NCI-H446 treated with DMSO at 0.1 percent for 48 hours (cell line): ENCODE results near the gene MAGI1.
"Not testable (repeated sequence)": the region's sequence is repeated elsewhere in the genome, so short reads cannot be mapped to it uniquely, and the experiment has no call there.

Source experiments
- DNase-seq: peaks from one replicate; lab custom pipeline; 2025; lab: John Stamatoyannopoulos, UW

Gene MAGI1

DNA sequence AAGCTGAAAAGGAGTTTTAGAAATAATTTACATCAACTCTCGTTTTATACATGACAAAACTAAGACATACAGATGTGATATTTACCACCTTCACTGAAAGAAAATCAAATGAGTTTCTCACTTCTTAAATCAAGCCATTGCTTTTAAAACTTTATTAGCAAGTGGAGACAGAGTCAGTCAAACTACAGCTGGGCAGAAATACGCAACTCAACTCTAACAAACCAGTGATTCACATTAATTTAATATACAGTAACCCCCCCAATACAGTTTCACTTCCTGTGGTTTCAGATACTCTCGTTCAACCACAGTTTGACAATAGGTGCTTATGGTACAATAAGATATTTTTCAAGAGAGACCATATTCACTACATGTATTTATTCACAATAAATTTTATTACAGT lies 477.1 kb downstream of the MAGI1 start:
- no peak for DNase-seq

DNA sequence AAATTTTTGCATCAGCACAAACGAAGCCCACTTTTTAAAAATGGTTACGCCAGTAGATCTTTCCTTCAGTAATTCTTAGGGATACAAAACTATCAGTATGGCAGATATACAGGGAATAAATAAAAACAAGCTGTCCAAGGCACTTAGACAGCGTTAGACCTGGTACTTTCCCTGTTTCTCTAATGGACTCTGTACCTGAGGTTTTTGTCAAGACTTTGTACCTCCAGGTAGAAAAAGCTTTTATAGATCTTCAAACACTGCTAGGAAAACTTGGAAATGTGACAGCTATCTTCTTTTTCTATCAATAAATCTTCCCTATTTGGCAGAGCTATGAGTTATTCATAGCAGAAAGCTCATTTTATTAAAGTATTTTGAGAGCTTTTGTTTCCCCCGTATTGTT lies 477.8 kb downstream of the MAGI1 start:
- no peak for DNase-seq

DNA sequence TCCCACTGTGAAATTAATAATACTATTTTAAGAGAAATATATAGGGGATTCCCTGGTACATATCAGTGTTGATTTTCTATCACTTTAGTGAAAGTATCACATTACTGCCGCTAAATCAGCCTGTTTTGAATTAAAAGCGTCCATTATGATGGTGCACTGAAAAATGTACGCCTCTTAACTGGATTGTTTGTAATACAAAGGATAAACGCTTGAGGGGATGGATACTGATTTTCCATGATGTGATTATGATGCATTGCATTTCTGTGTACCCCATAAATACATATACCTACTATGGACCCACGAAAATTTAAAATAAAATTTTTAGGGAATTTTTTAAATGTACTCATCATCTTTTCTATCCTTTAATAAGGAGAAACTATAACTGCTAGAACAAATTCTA lies 478.6 kb downstream of the MAGI1 start:
- no peak for DNase-seq

DNA sequence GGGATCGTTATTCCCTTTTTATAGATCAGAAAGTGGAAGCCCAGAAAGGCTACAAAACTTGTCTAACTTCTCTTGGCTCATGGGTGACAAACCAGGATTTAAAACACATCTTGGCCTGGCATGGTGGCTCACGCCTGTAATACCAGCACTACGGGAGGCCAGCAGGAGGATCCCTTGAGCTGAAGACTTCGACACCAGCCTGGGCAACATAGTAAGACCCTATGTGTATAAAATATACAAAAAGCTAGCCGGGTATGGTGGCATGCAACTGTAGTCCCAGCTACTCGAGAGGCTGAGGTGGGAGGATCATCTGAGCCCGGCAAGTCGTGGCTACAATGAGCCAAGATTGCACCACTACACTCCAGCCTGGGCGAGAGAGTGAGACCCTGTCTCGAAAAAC lies 479.1 kb downstream of the MAGI1 start:
- no peak for DNase-seq

DNA sequence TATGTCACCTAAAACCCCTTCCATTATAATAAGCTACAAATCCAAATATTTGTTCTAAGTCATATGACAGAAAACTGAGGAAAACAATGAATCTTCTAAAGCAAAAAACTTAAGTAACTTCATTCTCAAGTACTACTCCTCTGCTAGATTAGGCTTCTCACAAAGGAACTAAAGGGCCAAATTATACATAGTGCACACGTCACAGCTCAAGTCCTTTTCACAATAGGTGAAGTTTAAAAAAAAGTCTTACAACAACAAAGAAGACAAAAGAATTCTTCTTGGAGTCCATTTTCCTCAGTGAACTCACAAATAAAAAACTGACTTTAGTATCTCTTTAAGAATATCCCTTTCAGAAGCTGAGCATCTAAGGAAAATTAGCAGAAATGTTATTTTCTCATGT lies 479.9 kb downstream of the MAGI1 start:
- DNase-seq, result no peak

DNA sequence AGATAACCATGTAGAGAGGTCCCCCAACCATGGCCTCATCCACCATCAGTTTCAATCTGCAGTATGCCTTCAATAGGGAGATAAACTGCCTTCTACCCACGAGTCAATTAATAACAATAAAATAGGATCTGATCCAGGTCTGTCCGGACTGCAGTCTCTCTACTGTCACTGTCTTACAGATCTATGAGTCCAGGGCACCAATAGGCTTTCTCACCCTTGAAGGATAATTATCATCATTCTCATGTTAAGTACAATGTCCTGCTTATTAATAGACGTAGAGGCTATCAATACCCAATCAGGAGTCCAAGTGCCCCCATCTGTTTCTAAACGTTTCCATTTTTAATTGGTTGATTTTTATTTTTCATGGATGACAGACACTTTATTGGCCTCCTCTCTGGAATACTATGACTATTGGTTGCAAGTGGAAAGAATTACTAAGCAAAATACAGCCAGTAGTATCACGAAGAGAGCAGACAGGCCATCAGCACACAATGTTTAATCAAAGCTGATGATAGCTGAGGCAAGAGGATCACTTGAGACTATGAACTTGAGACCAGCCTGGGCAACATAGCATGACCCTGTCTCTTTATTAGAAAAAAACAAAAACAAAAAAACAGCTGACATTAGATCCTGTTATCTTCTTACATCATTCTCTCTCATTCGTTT lies 480.7 kb downstream of the MAGI1 start:
- no peak for DNase-seq

DNA sequence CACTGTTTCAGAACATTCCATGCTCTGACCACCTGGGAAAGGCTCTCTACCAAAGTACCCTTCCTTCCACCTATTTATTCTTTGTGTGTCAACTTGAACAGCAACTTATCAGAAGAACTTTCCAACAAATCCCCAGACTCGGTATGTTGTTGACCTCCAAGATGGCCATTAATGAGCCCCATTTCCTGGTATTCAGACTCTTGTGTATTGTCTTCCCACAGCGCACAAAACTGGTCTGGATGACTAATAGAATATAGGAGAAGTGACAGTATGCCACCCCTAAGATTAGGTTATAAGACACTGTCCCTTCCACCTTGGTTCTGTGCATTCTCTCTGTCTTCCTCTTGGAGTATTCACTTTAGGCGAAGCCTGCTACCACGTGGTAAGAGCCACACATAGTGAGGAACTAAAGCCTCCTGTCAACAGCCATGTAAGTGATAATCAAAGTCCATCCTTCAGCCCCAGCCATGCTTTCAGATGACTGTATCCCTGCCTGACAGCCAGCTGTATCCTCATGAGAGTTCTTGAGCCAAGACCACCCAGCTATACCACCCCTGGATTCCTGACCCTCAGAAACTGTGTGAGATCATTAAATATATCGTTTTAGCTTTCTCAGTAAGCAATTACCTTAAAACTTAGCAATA lies 481.7 kb downstream of the MAGI1 start:
- DNase-seq, result no peak

DNA sequence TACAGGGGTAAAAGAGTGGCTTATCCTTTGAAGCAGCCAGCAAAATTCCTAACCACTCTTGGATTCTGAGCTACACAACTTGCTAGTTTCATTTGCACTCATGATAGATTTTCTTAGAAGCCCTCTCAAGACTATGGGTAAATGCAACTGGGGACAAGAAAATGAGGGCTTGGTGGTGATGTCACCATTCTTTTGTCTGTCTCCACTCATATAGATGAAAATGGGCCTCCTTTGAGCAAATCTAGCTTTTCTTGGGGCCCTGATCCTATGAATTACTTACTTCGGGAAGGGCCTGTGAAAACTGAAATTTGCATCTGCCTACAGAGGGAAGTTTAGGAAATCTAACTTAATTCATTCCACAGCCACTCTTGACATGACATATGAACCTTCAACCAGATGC lies 486.3 kb downstream of the MAGI1 start:
- DNase-seq, result no peak

DNA sequence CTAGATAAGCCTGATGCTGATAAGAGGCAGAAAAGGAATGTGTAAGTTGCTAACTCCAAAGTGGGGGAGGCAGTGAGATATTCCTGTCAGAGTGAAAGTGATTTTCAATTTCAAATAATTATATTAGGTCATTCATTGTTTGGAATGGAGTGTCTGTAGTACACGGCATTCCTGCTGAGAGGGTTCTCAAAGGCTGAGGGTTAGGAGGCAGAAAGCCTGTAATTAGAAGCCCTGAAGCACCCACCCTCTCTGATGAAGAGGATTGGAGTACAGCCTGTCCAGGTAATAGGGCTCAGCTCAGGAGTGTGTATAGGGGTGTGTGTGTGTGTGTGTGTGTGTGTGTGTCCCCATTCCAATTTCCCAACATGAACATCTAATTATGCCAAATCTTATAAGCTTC lies 486.8 kb downstream of the MAGI1 start:
- DNase-seq, result no peak

DNA sequence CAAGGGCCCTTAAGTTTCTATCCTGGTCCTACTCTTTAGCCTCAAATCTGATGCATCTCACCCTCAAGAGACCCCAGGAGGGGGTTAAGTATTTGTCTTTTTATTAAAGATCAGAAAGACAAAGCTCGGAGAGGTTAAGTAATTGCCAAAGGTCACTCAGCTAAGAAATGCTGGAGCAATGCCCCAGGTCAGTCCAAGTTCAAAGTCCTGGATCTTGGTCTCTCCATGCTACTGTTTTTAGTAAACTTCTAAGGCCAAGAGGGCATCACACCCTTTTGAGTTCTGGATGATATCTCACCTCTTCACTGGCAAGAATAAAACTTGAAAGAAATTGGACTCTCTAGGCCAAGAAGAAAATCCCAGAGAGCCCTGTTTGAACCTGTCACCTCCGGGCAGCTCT lies 488.6 kb downstream of the MAGI1 start:
- DNase-seq, result no peak

DNA sequence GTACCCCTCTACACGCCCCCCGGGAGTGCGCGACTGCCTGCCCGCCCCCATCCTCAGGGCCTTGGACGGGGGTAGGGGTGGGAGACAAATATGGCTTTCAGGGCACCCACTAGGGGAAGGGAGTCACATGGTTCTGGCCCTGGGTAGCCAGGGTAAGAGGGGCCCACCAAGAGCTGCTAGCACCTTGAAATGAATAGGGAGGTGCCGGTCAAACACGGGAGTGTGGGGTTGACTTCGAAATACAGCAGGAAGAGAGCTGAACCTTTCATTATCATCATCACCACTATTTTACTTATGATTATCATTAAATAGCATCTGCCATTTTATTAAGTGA lies 489.1 kb downstream of the MAGI1 start:
- no peak for DNase-seq

DNA sequence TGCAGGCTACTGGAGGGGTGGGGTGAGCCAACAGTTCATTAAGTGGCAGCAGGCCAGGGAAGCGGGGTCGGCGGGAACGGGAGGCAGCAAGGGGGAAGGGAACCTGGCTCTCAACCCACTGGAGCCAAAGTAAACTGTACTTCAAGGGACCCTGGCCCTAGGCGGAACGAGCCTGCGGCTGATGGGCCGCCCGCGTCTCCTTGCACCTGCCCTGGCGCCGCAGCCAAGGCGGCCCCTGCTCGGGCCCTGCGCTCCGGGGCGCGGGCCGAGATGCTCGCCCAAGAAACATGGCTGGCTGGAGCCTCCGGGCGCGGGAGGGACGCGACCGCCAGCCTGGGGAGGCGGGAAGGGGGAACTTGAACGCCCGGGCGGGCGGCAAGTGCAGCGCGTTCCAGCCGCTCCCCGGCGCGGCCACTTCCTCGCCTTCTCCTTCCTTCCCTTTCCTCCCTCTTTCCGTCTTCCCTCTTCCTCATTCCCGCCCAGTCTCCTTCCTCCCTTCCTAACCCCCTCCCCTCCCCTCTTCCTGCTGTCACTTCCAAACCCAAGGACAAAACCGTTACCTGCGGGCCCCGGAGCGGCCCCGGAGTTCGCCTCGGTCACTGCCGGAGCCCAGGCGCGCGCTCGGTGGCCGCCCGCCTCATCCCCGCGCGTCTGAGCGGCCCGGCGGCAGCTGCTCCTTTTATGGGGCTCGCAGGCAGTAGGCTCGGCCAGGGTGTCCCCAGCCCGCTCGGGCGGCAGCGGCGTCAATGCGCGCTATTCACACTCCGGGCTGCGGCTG lies 489.7 kb downstream of the MAGI1 start:
- DNase-seq, result no peak

DNA sequence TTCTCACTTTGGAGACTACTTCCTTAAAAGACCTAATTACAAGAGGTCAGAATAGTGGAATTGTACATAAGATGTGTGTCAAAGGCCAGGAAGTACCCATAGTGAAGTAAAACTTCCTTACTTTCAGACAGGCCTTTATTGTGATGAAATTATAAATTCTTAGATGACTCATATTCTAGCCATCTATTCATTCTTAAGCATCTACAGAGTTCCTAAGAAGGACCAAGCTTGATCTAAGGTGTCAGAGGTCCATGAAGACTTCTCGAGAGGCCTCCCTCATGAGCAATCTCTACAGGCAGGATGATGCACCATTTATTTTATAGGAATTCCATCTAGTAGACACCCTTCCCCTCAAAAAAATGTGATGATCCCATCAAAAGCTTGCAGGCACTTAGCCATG lies 493.3 kb downstream of the MAGI1 start:
- no peak for DNase-seq

DNA sequence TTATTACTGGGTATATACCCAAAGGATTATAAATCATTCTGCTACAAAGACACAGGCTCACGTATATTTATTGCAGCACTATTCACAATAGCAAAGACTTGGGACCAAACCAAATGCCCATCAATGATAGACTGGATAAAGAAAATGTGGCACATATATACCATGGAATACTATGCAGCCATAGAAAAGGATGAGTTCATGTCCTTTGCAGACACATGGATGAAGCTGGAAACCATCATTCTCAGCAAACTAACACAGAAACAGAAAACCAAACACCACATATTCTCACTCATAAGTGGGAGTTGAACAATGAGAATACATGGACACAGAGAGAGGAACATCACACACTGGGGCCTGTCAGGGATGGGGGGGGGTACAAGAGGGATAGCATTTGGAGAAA lies 495.3 kb downstream of the MAGI1 start:
- not testable (repeated sequence) for DNase-seq

DNA sequence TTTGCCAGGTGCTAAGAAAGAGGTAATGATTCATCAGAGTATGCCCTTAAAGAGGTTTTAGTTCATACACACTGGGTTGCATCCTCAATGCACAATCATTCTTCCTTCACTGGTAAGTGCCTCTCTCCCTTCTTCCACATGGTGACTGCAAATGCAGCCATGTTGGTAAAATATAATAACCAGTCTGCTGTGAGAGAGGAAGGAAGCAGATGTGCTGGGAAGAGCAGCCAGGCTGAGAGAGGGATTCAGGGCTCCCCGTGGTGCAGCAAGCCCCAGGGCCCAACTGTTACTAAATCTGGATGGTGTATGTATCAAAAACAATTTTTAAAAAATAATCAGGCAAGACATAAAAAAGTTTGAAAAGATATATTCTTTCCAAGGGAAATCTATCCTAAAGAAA lies 498.1 kb downstream of the MAGI1 start:
- DNase-seq, result peak; percentile 10

DNA sequence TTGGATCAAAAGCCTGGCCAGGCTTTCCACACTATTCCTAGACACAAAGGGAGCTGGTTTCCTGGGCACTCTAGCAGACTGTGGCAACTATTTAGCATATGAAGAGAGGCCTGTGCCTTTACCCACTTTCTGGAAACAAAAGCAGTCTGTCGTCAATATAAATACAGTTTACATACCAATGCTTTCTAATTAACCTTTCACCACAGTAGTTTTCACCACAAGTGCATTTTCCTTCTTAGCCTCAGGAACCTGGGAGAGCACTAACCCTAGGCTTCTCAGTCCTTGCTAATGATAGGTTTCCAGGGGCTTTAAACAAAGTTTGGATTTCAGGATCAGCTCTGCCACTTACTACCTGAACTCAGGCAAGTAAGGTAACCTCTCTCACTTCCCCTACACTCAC lies 499.1 kb downstream of the MAGI1 start:
- no peak for DNase-seq

DNA sequence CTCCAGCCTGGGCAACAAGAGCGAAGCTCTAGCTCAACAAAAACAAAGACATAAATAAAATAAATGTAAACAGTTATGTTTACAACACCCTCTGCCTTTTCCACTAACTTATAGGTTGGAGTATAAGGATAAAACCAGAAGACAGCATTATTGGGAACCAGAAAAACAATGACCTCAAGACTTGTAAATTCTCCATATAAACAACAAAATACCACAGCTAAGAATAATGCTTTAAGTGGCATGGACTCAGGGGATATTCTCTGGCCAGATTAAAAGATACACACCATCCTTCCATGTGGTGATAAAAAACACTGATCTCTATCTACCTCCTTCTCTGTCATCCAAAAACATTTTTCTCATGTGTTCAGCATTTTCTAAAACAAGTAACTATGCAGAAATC lies 500.6 kb downstream of the MAGI1 start:
- no peak for DNase-seq

DNA sequence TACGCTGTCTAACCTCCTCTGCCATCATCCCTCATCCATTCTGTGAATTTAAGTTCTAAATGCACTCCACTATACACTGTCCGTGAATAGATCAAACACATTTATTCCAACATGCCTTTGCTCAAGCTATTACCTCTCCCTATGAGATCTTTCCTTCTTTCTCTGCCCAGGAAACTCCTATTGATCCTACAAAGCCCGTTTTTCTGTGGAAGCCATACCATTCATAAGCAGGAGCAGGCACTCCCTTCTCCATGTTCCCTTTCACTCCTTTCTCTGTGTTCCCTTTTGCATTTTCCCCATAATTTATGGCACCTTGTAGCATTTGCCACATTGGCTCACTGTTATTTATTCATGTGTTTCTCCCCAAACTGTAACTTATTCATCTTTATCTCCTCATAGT lies 501.6 kb downstream of the MAGI1 start:
- DNase-seq, result no peak

DNA sequence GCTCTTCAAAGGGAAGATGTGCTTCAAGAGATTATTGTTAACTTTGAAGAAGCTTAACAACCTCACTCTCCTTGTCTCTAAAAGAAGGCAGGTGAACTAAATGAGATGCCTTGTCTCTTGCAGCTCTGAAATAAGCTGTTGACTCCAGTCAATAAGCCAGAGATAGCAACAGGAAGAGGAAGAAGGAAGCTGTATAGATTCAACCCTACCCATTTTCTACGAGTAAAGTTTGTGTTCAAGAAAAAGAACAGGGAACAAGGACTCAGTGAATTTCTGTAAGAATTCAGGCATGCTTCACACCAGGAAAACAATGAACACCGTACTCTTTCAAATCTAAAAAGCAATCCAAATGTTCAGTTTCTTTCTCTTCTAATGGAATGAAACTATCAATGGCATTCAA lies 503.5 kb downstream of the MAGI1 start:
- no peak for DNase-seq

DNA sequence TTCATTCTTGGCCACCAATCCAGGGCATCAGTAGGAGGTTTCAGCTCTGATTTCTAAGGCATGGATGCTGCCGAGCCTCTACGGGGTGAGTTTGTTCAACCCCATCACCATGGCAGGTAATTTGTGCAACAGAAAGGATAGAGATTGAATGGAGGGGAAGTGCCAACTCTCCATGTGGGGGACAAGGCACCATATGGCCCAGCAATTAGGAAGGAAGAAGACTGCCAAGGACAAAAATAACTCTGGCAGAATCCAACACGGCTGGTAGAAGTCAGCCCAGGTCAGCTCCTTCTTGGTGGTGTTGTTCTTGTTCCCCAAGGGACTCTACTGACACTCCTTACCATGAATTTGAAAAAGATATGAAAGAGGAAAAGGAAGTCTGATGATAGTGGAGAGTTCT lies 503.9 kb downstream of the MAGI1 start:
- peak; percentile 91 for DNase-seq

DNA sequence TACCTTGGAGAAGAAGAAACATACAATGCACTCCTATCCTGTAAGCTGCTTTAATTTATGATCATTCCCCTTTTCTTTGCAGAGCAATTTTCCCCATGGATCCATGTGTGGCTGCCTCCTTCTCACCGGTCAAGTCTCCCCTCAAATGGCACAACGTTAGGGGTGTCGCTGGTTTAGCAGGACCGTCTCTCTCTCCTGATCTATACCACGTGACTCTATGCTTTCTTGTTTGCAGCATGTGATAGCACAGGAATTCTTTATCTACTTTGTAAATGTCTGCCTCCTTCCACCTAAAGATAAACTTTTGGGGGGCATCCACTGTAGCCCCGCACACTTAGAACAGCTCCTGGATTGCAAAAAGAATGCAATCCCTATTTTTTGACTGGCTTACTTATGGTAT lies 506.0 kb downstream of the MAGI1 start:
- no peak for DNase-seq

DNA sequence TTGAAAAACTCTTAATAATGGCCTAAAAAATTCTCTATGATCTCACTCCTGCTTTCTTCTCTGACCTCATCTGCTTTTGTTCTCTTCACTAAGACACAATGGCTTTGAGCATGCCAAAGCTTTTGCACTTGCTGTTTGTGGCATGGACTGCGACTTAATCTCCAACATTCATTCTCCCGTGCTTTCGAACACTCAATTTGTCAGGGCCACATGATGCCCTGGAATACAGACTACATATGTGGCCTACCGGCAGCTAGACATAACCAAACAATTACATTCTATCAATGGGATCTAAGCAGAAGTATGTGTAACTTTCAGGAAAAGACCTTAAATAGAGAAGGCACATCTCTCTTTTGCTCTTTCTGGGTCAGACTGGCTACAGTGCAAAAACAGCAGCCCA lies 506.5 kb downstream of the MAGI1 start:
- DNase-seq, result no peak

DNA sequence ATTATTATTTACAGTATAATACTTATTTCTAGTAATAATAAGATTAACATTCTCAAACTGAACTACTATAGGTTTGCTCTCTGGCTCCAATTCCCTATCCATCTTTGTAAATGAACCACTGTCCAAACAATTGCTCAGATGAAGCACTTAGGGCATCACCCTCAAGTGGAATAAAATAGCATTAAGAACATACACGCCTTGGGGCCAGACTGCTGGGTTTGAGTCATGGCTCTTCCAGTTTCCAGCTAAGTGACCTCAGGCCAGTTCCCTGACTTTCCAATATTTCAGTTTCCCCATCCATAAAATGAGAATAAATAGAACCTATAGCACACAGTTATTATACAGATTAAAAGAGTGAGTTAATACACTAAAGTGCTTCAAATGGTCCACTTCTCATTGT lies 507.2 kb downstream of the MAGI1 start:
- DNase-seq, result no peak

DNA sequence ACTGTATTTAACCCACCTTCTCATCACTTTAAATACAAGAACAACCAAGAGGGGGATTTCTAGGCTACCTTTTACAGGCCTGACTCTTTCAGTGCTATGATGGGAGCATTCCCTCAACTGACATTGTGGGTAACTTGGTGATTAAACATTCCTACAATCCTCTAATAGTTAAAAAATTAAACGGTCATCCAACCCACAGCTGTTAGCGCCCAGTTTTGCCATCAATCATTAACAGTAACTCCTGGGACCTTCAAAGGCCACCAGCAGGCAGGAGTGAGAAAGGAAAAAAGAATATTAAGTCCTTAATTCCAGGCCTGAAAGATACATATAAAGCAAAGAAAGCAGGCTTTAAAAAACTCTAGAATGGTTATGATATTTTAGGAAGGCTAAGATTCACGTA lies 512.1 kb downstream of the MAGI1 start:
- DNase-seq, result no peak
